DMS 273 (cell line): ENCODE data around the gene TIMM10.
"Not testable (repeated sequence)": the region's sequence is repeated elsewhere in the genome, so short reads cannot be mapped to it uniquely, and the experiment has no call there.

Experiments
- DNase-seq: peaks from one replicate; lab custom pipeline; 2025; ENCODE audit not compliant: unreplicated experiment; lab: John Stamatoyannopoulos, UW

The TIMM10 gene

GRCh38 chr11:57543593-57543992 is 13.0 kb upstream of the TIMM10 start:
- no peak for DNase-seq

GRCh38 chr11:57542582-57542981 is 12.0 kb upstream of the TIMM10 start:
- no peak for DNase-seq

- no peak for DNase-seq
Observed at GRCh38 chr11:57541169-57541568, 10.6 kb upstream of the TIMM10 start.

- DNase-seq: no peak
Observed at GRCh38 chr11:57539342-57539741, 8.8 kb upstream of the TIMM10 start.

- DNase-seq: no peak
Observed at GRCh38 chr11:57536947-57537619, 6.5 kb upstream of the TIMM10 start, which contains the start of gene SMTNL1. TSS of gene SMTNL1 (plus strand) at chr11:57537595. CDS start at chr11:57542643, 5,048 bp downstream.

GRCh38 chr11:57534449-57534848 is 3.9 kb upstream of the TIMM10 start:
- not testable (repeated sequence) for DNase-seq

GRCh38 chr11:57530215-57530595 is 349 bp downstream of the TIMM10 start:
- peak; percentile 37 for DNase-seq

- no peak for DNase-seq
Observed at GRCh38 chr11:57529012-57529411, 1.5 kb downstream of the TIMM10 start.

- peak; percentile 71 for DNase-seq
Observed at GRCh38 chr11:57527056-57527631, 3.4 kb downstream of the TIMM10 start.

- no peak for DNase-seq
Observed at GRCh38 chr11:57523419-57523818, 7.1 kb downstream of the TIMM10 start.

- no peak for DNase-seq
Observed at GRCh38 chr11:57521116-57521515, 9.4 kb downstream of the TIMM10 start.

- DNase-seq: no peak
Observed at GRCh38 chr11:57516061-57516443, 14.5 kb downstream of the TIMM10 start.

GRCh38 chr11:57515332-57516060 is 15.1 kb downstream of the TIMM10 start, which contains the start of gene SLC43A1:
TSS of gene SLC43A1 (minus strand) at chr11:57515702. CDS start at chr11:57514111, 1,591 bp downstream.
- DNase-seq: peak; percentile 70

GRCh38 chr11:57514538-57515331 is 15.8 kb downstream of the TIMM10 start:
- DNase-seq: peak; percentile 72

GRCh38 chr11:57513911-57514537 is 16.5 kb downstream of the TIMM10 start:
- DNase-seq: peak; percentile 71

- DNase-seq: no peak
Observed at GRCh38 chr11:57513452-57513795, 17.1 kb downstream of the TIMM10 start.

- peak; percentile 40 for DNase-seq
Observed at GRCh38 chr11:57512646-57513451, 17.7 kb downstream of the TIMM10 start.

GRCh38 chr11:57511741-57512430 is 18.7 kb downstream of the TIMM10 start:
- no peak for DNase-seq

- no peak for DNase-seq
Observed at GRCh38 chr11:57508341-57509170, 22.0 kb downstream of the TIMM10 start.
